Kidney epithelial cell (primary cell): ENCODE results near the gene CACNA1A. TPM values are rescaled to one million over a fixed set of nuclear protein-coding genes. Genes with fewer than 3 reads are reported as not detected.

ENCODE experiments used
- DNase-seq: peaks from one replicate; pipeline ENCODE4 v3.0.0-alpha.2; 2010; ENCODE audit warnings: low read depth
- H3K27me3 ChIP-seq: 2 replicates; pipeline ENCODE4 v1.6.0; 2011; ENCODE audit warnings: low read length; ENCODE audit not compliant: control insufficient read depth, insufficient read depth
- H3K36me3 ChIP-seq: 2 replicates; pipeline ENCODE4 v1.5.1; 2011; ENCODE audit warnings: low read length; ENCODE audit not compliant: control insufficient read depth, insufficient read depth
- H3K4me3 ChIP-seq: 2 replicates; pipeline ENCODE4 v1.5.1; 2011; ENCODE audit warnings: low read depth, mild to moderate bottlenecking, control low read depth, low read length
- total RNA-seq: library from RNA; depleted of rRNA; stranded (reverse); fragments of >200 nt; gene quantifications from 2 replicates; pipeline ENCODE4 v1.2.3, GENCODE V29; 2015
- TF ChIP-seq, protein P1 (sequence below): IDR thresholded peaks from 2 replicates; pipeline ENCODE4 v1.5.1; 2011; ENCODE audit warnings: mild to moderate bottlenecking, moderate library complexity, low read length, control low read depth, inconsistent platforms; ENCODE audit not compliant: insufficient read depth, poor library complexity, severe bottlenecking

The CACNA1A gene
- total RNA-seq, 1 donor from 2014 or later = 0.29 TPM

DNA sequence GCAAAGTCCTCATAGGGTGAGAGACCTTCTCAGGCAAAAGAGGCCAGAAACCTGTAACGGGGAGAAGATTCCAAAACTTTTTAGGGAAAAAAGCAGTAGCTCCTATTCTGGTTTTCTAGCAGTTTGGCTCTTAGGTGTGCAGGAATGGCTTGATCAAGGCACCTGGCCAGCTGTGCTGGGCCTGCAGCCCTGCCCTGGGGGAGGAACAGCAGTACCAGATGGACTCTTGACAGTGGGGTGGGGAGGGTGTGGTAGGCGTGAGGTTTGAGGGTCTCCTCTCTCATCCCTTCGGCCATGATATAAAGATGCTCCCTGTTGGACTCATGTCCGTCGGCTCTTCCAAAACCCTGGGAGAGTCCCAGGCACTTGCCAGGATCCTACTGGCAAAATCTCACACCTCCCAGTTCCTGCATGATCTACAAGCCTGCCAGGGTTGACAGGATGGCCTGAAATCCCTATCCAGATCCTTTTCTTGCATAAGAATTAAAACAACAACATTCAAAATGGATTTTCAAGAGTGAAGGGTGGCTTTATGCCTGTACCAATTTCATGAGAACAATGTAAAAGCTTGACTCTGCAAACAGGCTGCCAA is 235.7 kb downstream of the CACNA1A start:
- Histone ChIP-seq H3K27me3 (no peaks in the 10 kb centered on the region), H3K4me3 (no peak overlapping the region), H3K36me3 (no peaks in the 10 kb centered on the region)
- DNase-seq = no peak
- TF ChIP-seq, protein P1, sequence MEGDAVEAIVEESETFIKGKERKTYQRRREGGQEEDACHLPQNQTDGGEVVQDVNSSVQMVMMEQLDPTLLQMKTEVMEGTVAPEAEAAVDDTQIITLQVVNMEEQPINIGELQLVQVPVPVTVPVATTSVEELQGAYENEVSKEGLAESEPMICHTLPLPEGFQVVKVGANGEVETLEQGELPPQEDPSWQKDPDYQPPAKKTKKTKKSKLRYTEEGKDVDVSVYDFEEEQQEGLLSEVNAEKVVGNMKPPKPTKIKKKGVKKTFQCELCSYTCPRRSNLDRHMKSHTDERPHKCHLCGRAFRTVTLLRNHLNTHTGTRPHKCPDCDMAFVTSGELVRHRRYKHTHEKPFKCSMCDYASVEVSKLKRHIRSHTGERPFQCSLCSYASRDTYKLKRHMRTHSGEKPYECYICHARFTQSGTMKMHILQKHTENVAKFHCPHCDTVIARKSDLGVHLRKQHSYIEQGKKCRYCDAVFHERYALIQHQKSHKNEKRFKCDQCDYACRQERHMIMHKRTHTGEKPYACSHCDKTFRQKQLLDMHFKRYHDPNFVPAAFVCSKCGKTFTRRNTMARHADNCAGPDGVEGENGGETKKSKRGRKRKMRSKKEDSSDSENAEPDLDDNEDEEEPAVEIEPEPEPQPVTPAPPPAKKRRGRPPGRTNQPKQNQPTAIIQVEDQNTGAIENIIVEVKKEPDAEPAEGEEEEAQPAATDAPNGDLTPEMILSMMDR = no peak

DNA sequence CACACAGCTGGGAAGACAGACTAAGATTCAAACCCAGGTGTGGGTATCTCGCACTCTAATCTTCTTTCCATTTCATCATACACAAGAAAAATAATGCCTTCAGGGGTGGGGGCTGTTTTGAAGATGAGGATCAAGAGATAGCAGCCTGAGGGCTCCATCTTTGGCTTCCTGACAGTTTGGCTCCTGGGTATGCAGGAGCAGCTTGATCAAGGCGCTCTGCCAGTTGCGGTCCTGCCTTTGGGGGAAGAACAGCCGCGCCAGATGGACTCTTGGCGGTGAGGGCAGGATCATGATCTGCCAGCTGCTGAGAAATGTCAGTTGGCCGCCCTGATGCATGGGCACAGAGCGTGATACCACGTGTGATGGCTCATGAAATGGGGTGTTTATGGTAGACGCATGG is 236.9 kb downstream of the CACNA1A start:
- TF ChIP-seq, protein P1 = no peak
- H3K36me3 ChIP-seq = no peaks in the 10 kb centered on the region
- DNase-seq = no peak
- no peak overlapping the region for H3K4me3 ChIP-seq
- H3K27me3 ChIP-seq = no peaks in the 10 kb centered on the region

DNA sequence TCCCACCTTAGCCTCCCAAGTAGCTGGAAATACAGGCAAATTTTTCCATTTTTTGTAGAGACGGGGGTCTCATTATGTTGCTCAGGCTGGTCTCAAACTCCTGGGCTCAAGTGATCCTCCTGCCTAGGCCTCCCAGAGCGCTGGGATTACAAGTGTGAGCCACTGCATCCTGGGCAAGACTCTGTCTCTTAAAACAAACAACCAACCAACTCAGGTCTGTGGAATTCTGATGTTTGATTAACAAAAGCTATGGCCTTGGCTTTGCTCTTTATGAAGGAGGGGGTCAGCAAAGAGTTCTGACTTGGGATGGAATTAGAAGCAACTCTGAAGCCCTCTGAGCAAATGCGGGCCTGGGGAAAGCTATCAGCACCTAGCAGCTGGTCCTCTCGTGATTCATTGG is 238.4 kb downstream of the CACNA1A start:
- no peaks in the 10 kb centered on the region for H3K36me3 ChIP-seq
- DNase-seq = no peak
- H3K27me3 ChIP-seq = no peaks in the 10 kb centered on the region
- TF ChIP-seq, protein P1 = no peak
- H3K4me3 ChIP-seq = no peak overlapping the region

DNA sequence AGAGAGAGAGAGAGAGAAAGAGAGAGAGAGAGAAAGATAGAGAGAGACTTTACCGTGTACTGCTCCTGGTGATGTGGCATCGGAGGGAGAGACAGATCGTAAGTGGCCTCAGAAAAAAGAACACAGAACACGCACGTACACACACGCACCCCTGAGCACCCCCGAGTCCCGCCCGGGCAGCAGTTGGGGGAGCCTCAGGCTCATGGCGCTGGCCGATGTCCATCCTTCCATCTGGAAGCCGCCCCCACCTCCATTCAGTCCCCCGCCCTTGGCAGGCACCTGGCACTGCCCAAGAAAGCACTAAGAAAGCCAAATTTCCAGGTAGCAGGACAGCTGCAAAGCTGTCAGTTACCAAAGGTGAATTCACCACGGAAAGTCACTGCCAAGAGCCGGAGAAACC is 239.1 kb downstream of the CACNA1A start:
- Histone ChIP-seq H3K4me3 (no peak overlapping the region), H3K27me3 (no peaks in the 10 kb centered on the region), H3K36me3 (no peaks in the 10 kb centered on the region)
- DNase-seq = no peak
- TF ChIP-seq, protein P1 = no peak

DNA sequence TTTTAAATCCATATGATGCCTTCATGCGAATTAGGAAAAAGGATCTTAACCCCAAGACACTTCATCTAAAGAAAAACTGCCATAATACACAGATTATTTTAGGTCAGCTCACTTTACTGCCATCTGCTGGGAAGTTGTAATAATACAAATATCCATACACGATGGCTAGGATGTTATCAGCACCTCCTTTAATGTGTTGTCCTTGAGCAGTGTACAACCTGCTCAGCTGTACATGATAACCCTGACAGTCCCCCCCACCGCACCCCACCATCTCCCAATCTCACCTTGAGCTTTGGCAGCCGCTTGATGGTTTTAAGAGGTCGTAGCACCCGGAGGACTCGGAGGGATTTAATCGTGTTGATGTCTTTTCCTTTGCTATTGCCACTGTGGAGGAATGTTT is 243.8 kb downstream of the CACNA1A start:
- Histone ChIP-seq H3K36me3 (no peaks in the 10 kb centered on the region), H3K4me3 (no peak overlapping the region), H3K27me3 (no peaks in the 10 kb centered on the region)
- TF ChIP-seq, protein P1 = peak; percentile 45
- DNase-seq = peak; percentile 10
